LHCN-M2 (cell line): ENCODE data around the gene NOP58. TPM values are rescaled to one million over a fixed set of nuclear protein-coding genes. Genes with fewer than 3 reads are reported as not detected.
A peak's percentile ranks its signal among the peaks of the same experiment; 100 is the strongest.
"Not testable (repeated sequence)": the region's sequence is repeated elsewhere in the genome, so short reads cannot be mapped to it uniquely, and the experiment has no call there.

Source experiments
- DNase-seq: peaks from one replicate; pipeline ENCODE4 v3.0.0-alpha.2; 2012; ENCODE audit warnings: low read depth
- total RNA-seq: library from RNA; depleted of rRNA; stranded (reverse); fragments of >200 nt; gene quantifications from 2 replicates; pipeline ENCODE4 v1.2.3, GENCODE V29; 2014; rRNA removed

Gene NOP58
- total RNA-seq, 1 experiment from 2014 or later = 82.0 TPM

DNA sequence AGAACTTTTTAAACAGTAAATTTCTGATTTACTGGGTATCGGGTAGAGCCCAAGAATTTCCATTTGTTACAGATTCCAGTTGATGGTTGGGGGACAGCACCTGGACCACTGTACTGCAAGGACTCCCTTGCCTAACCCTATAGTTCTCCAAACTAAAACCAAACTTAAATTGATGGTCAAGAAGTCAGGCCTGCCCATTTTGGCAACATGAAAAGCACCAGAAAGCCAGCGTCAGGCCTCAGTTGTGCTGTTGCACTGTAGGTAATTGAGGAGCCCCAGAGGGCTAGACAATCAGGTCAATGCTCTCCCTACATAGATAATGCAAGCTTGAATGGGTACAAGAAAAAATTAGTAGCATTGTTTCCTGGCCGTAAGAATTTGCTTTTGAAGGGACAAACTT lies 40.5 kb downstream of the NOP58 start:
- no peak for DNase-seq

DNA sequence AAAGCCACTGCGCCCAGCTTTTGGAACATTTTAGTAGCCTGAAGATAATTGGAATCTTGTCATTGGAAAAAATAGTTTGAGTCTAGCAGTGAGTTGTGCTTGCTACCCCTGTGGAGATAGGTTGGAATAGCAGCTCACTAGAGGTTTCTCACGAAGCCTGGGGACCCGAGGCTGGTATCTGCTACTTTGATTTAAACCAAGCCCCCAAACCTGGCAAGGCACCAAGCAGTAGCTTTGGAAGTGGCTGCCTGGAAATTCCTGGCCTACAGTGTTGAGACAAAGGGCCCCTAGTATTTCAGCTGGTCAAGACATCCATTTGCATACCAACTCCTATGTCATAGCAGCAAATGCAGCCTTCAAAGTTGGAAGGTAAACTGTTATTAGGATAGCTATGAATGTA lies 42.1 kb downstream of the NOP58 start:
- DNase-seq = no peak

DNA sequence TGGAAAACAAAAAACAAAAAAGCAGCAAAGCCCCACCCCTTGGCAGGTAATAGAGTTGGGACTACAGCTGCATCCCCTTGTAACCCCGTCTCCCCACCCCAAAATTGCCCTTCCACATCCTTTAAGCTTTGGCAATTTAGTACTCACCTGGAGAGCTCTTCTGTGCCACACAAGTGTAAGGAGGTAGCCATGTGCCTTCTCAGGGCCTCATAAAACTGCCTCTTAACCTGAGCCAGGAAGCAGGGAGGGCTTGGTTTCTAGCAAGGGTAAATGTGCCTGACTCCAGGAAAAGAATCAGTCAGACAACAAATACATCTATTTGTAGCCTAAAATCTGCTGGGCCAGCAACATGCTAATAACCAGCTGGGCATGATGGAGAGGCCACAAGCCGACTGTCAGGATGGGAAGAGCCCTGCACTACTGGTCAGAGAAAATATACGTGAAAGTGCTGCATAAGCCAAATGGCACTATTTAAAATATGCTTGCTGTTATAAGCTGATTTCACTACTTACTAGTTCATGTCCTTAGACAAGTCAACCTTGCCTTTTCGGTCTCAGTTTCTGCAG lies 46.3 kb downstream of the NOP58 start:
- no peak for DNase-seq

GRCh38 chr2:202314116-202314515 lies 48.6 kb downstream of the NOP58 start:
- no peak for DNase-seq

- peak; percentile 86 for DNase-seq
Measured at GRCh38 chr2:202317080-202317857, 51.7 kb downstream of the NOP58 start.

- DNase-seq = not testable (repeated sequence)
Measured at GRCh38 chr2:202320362-202320761, 54.8 kb downstream of the NOP58 start.

DNA sequence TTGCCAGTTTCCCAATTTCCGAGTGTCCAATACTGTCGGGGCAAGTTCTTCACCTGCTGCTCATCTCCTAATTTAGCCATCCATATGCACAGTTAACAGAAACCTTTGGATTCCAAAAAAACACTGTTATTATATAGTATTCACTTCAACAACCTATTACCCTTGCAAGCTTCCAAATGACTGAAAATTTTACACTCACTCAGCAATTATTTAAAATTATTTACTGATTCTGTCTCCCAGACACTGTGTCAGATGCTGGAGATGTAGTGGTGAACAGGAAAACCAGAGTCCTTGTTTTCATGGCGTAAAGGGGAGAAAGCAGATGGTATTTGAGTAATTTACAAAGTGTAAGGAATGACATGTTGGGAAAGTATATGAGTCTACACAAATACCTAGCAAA lies 56.9 kb downstream of the NOP58 start:
- DNase-seq = no peak

DNA sequence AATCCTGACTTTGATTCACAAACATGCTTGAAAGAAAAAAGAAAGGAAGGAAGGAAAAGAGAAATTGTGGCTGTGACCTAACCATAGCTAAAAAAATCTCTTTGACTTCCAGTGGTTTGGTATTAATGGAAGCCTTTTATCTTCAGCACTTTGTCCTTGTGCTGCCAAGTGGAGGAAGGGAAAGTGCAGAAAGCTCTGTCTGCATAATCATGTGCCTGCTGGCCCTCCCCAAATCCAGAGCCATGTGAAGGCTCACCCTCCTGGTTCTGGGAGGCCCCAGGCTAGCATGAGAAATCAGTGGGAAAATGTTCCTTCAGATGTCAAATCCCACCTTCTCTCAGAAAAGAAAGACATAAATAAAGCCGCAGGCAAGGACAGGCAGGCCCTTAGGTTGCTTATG lies 62.3 kb downstream of the NOP58 start:
- no peak for DNase-seq

DNA sequence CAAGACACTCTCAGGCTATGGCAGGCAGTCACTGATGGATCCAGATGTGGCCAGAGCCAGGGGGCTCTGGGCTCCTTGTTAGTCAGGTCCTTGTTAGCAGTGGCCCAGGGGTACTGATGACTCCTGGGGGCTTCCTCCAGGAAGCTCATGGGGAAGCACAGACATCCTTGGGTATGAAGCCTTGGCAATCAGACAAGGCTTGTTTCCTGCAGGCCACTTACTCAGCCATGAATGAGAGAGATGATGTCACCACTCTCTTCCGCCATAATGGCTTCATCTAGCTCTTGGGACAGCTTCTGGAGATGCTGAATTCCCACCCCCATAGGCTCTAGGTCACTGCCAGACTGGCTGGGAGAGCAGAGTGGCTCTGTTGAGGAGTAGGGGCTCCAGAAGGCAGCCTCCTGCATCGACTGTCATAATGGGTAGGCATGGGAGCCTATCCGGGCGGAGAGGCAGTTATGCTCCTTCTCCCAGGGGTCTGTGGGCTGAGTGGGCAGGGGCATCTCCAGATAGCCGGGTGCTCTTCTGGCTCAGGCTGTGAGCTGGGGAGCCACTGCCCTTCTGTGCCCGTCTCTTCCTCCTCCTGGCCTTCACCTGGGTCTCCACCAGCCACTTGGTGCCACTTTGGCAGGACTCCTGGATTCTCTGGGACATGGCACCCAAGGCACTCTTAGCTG lies 70.4 kb downstream of the NOP58 start:
- DNase-seq = no peak

DNA sequence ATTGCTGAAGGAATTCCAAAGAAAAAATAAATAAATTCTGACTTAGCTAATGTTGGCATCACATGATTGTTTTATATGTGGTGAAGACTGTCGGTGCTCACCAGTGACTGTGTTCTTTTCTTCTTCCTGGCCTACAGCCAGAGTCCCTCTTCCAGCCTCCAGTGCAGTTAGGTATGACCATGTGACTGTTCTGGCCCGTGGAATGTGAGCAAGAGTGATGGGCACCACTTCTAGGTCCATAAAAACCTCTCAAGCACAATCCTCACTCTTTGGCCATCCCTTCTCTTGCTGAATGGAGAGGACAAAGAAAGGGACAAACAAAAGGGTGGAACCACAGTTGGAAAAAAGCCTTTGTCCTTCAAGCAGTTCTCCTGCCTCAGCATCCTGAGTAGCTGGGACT lies 71.6 kb downstream of the NOP58 start:
- no peak for DNase-seq

DNA sequence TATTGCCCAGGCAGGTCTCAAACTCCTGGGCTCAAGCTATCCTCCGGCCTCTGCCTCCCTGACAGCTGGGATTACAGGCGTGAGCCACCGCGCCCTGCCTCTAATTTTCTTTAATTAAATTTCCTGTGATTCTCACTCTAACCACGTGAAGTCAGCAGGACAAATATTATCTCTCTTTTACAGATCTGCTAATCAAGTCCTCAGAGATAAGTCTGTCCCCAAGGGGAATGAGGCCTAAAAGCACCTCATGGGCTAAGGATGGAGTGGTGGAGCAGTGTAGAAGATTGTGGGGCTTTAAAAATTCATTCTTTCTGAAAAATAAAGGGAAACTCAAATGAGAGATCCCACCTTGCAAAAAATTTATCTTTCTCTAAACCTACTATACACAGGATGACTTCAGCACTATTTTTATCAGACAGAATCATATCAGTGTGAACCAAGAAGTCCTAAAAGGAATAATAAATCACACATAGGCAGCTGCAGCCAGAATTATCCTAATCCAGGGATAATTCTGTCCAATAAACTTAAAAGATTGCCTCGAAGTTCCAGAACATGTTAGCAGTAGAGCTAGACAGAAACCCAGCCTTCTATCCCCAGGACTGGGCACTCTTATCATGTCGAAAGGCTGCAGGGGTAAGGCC lies 72.3 kb downstream of the NOP58 start:
- DNase-seq = no peak

- peak; percentile 7 for DNase-seq
Measured at GRCh38 chr2:202339071-202339870, 73.7 kb downstream of the NOP58 start.

DNA sequence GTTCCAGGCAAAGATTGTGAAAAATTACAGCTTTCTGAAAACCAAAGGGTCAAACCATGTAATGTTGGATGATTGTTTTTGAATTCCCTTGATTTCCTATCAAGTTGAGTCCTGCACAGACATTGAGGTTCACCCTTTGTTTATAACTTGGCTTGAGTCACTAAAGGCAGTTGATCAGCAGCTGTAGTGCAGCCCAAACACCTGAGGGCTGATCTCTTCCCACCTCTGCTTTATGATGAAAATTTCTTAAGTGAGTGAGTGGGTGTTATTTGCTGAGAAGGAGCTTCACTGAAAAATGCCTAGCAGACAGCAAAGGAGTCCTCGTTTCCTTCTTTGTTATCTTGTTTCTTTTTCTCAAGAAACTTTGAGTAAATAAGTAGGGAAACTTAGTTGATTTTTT lies 78.6 kb downstream of the NOP58 start:
- no peak for DNase-seq

DNA sequence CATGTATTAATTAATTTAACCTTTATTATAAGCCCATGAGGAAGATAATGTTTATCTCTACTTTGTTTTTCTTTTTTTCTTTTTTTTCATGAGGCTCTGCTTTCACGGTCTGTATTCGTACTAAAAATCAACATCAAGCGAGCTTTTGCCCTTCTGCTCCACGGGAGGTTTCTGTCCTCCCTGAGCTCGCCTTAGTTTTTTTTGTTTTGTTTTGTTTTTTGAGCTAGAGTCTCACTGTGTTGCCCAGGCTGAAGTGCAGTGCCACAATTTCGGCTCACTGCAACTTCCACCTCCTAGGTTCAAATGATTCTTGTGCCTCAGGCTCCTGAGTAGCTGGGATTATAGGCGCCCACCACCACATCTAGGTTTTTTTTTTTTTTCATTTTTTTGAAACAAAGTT lies 80.6 kb downstream of the NOP58 start:
- no peak for DNase-seq

Other genes with a start within 250 kb of the NOP58 start
- 13.5 and 14.5 TPM in 2 replicates for gene FZD7, start 231.9 kb upstream of the NOP58 start, total RNA-seq
- not detected in 2 replicates for gene KIAA2012, start 192.5 kb upstream of the NOP58 start, total RNA-seq
- 113 and 133 TPM in 2 replicates for gene SUMO1, start 27.2 kb upstream of the NOP58 start, total RNA-seq
- gene BMPR2, start 110.6 kb downstream of the NOP58 start, total RNA-seq = 18.9 and 22.7 TPM in 2 replicates